Measurements from ENCODE around the gene MBOAT7.
"Not testable (repeated sequence)": the region's sequence is repeated elsewhere in the genome, so short reads cannot be mapped to it uniquely, and the experiment has no call there.

MBOAT7 gene

GRCh38 chr19:54208784-54209057 is 19.3 kb upstream of the MBOAT7 start:
- H3K4me3 ChIP-seq (ENCODE audit: low read depth in 1 of 2, low read length in 1 of 2) = peak overlapping the region; percentile 59 to 87
- H3K36me3 ChIP-seq = peaks cover 41% of the 10 kb centered on the region
- H3K4me1 ChIP-seq (ENCODE audit: control insufficient read depth in 1 of 2, insufficient read depth in 1 of 2, low read depth in 1 of 2, low read length in 1 of 2) = peaks cover 93 to 95% of the 10 kb centered on the region in 2 experiments
- no peak for TF ChIP-seq CTCF (IDR thresholded peaks at IDR 0.05)
- H3K27ac ChIP-seq = peak overlapping the region; percentile 93
- no peaks in the 10 kb centered on the region for H3K9me3 ChIP-seq
- no peaks in the 10 kb centered on the region for H3K27me3 ChIP-seq

GRCh38 chr19:54207983-54208783 is 18.8 kb upstream of the MBOAT7 start:
- Histone ChIP-seq H3K27me3 (no peaks in the 10 kb centered on the region), H3K4me3 (ENCODE audit: low read depth in 1 of 2, low read length in 1 of 2) (peak overlapping the region; percentile 59 to 87), H3K4me1 (ENCODE audit: control insufficient read depth in 1 of 2, insufficient read depth in 1 of 2, low read depth in 1 of 2, low read length in 1 of 2) (peaks cover 93 to 95% of the 10 kb centered on the region in 2 experiments), H3K36me3 (peaks cover 46% of the 10 kb centered on the region), H3K9me3 (no peaks in the 10 kb centered on the region), H3K27ac (peak overlapping the region; percentile 93)
- TF ChIP-seq CTCF (IDR thresholded peaks at IDR 0.05) = peak; percentile 12

- no peak for TF ChIP-seq CTCF (IDR thresholded peaks at IDR 0.05)
- Histone ChIP-seq H3K4me3 (ENCODE audit: low read depth in 1 of 2, low read length in 1 of 2) (peak overlapping the region; percentile 59 to 87), H3K36me3 (peaks cover 52% of the 10 kb centered on the region), H3K9me3 (no peaks in the 10 kb centered on the region), H3K4me1 (ENCODE audit: control insufficient read depth in 1 of 2, insufficient read depth in 1 of 2, low read depth in 1 of 2, low read length in 1 of 2) (peaks cover 93 to 95% of the 10 kb centered on the region in 2 experiments), H3K27me3 (no peaks in the 10 kb centered on the region), H3K27ac (peak overlapping the region; percentile 93)
Measured at GRCh38 chr19:54207676-54207982, 18.2 kb upstream of the MBOAT7 start.

GRCh38 chr19:54207193-54207592 is 17.8 kb upstream of the MBOAT7 start:
- H3K9me3 ChIP-seq, H3K27me3 ChIP-seq: not testable (repeated sequence)
- Histone ChIP-seq H3K27ac (peak overlapping the region; percentile 93), H3K4me1 (ENCODE audit: control insufficient read depth in 1 of 2, insufficient read depth in 1 of 2, low read depth in 1 of 2, low read length in 1 of 2) (peaks cover 94 to 95% of the 10 kb centered on the region in 2 experiments), H3K36me3 (peaks cover 56% of the 10 kb centered on the region), H3K4me3 (ENCODE audit: low read depth in 1 of 2, low read length in 1 of 2) (peak overlapping the region; percentile 59 to 87)

GRCh38 chr19:54206831-54207177 is 17.4 kb upstream of the MBOAT7 start:
- Histone ChIP-seq H3K9me3 (no peaks in the 10 kb centered on the region), H3K36me3 (peaks cover 60% of the 10 kb centered on the region), H3K4me1 (ENCODE audit: control insufficient read depth in 1 of 2, insufficient read depth in 1 of 2, low read depth in 1 of 2, low read length in 1 of 2) (peaks cover 95 to 98% of the 10 kb centered on the region in 2 experiments), H3K4me3 (ENCODE audit: low read depth in 1 of 2, low read length in 1 of 2) (peak overlapping the region; percentile 59 to 87), H3K27me3 (no peaks in the 10 kb centered on the region), H3K27ac (peak overlapping the region; percentile 93)
- TF ChIP-seq CTCF (IDR thresholded peaks at IDR 0.05) = no peak

GRCh38 chr19:54206030-54206830 is 16.9 kb upstream of the MBOAT7 start:
- no peaks in the 10 kb centered on the region for H3K27me3 ChIP-seq
- no peak for TF ChIP-seq CTCF (IDR thresholded peaks at IDR 0.05)
- H3K4me3 ChIP-seq (ENCODE audit: low read depth in 1 of 2, low read length in 1 of 2) = peak overlapping the region; percentile 59 to 87
- H3K36me3 ChIP-seq = peaks cover 66% of the 10 kb centered on the region
- peak overlapping the region; percentile 93 for H3K27ac ChIP-seq
- no peaks in the 10 kb centered on the region for H3K9me3 ChIP-seq
- H3K4me1 ChIP-seq (ENCODE audit: control insufficient read depth in 1 of 2, insufficient read depth in 1 of 2, low read depth in 1 of 2, low read length in 1 of 2) = peaks cover 97 to 99% of the 10 kb centered on the region in 2 experiments
